HG02610 (cell line): Measurements from ENCODE around the gene MYOM1.

ENCODE experiments used
- ATAC-seq: cut with Tn5 transposase; IDR thresholded peaks from one replicate; pipeline ENCODE4 v1.9.1; 2021; ENCODE audit warnings: mild to moderate bottlenecking, moderate library complexity; ENCODE audit not compliant: unreplicated experiment

The MYOM1 gene

GRCh38 chr18:3219631-3220335 is at the start of gene MYOM1:
TSS of gene MYOM1 (minus strand) at chr18:3219968. CDS start at chr18:3215223, 4,745 bp downstream.
- no peak for ATAC-seq

GRCh38 chr18:3269241-3269913 is 49.6 kb upstream of the MYOM1 start:
- ATAC-seq: no peak

- no peak for ATAC-seq
These were observed 48.5 kb upstream of the MYOM1 start for GRCh38 chr18:3268306-3268705.

GRCh38 chr18:3266062-3266608 is 46.4 kb upstream of the MYOM1 start:
- ATAC-seq: no peak

GRCh38 chr18:3265564-3266033 is 45.8 kb upstream of the MYOM1 start:
- ATAC-seq: no peak

GRCh38 chr18:3264362-3264761 is 44.6 kb upstream of the MYOM1 start:
- ATAC-seq: no peak

GRCh38 chr18:3263132-3263700 is 43.4 kb upstream of the MYOM1 start:
- ATAC-seq: no peak

GRCh38 chr18:3262234-3263131 is 42.7 kb upstream of the MYOM1 start:
- ATAC-seq: peak; percentile 30

- ATAC-seq: peak; percentile 84
These were observed 41.8 kb upstream of the MYOM1 start, which contains the start of gene MYL12B for GRCh38 chr18:3261373-3262233. TSS of gene MYL12B (plus strand) at chr18:3262133. CDS start at chr18:3272899, 10,766 bp downstream.

GRCh38 chr18:3260995-3261372 is 41.2 kb upstream of the MYOM1 start:
- ATAC-seq: no peak

- ATAC-seq: no peak
These were observed 37.9 kb upstream of the MYOM1 start for GRCh38 chr18:3257627-3258120.

GRCh38 chr18:3256693-3257626 is 37.2 kb upstream of the MYOM1 start:
- ATAC-seq: peak; percentile 33

GRCh38 chr18:3255611-3256165 is 35.9 kb upstream of the MYOM1 start:
- ATAC-seq: peak; percentile 36

GRCh38 chr18:3254725-3255124 is 35.0 kb upstream of the MYOM1 start:
- no peak for ATAC-seq

GRCh38 chr18:3252843-3253242 is 33.1 kb upstream of the MYOM1 start:
- ATAC-seq: no peak

- ATAC-seq: no peak
These were observed 32.2 kb upstream of the MYOM1 start for GRCh38 chr18:3251963-3252277.

GRCh38 chr18:3251249-3251962 is 31.6 kb upstream of the MYOM1 start:
- no peak for ATAC-seq
